Body of pancreas (tissue), 4 donors: Measurements from ENCODE around the gene DVL2. TPM values are rescaled to one million over a fixed set of nuclear protein-coding genes. Genes with fewer than 3 reads are reported as not detected.

ENCODE experiments used
- ATAC-seq: fragments of 150-250 bp; one replicate; pipeline ENCODE4 v1.9.1; 2016
- DNase-seq, 4 donors: peaks; one replicate each; pipeline ENCODE4 v3.0.0-alpha.2; 2019
- H3K27ac ChIP-seq, 4 donors: fragments of 200-600 bp; sonication (generic); 1 replicate in 3 of 4; 2 replicates in 1 of 4; pipeline versions ENCODE4 v1.5.1 to v1.6.1; 2016 to 2019; ENCODE audit warnings: mild to moderate bottlenecking in 1 of 4, mixed read lengths in 1 of 4, moderate library complexity in 1 of 4
- H3K27me3 ChIP-seq, 2 donors: fragments of 200-600 bp; sonication (generic); one replicate each; pipeline ENCODE4 v1.6.0; 2016; ENCODE audit warnings: mild to moderate bottlenecking in 1 of 2
- H3K36me3 ChIP-seq, 2 donors: fragments of 200-600 bp; sonication (generic); replicated peaks in 1 of 2; 2 replicates each; pipeline ENCODE4 v1.5.1; 2016; ENCODE audit warnings: low read depth in 2 of 2; ENCODE audit not compliant: insufficient read depth in 1 of 2
- H3K4me1 ChIP-seq: fragments of 200-600 bp; sonication (generic); one replicate; pipeline ENCODE4 v1.6.0; 2016
- H3K4me3 ChIP-seq, 2 donors: fragments of 200-600 bp; sonication (generic); 1 replicate in 1 of 2; 2 replicates in 1 of 2; pipeline ENCODE4 v1.5.1; 2016 to 2019
- H3K9me3 ChIP-seq, 3 donors: fragments of 200-600 bp; sonication (generic); 1 replicate in 2 of 3; 2 replicates in 1 of 3; pipeline ENCODE4 v1.5.1; 2016
- POLR2A ChIP-seq, 3 donors: fragments of 450-650 bp; IDR thresholded peaks; one replicate each; pipeline ENCODE4 v1.6.1; 2016; ENCODE audit warnings: antibody characterized with exemption in 3 of 3, mild to moderate bottlenecking in 2 of 3
- WGBS, 2 donors: methylation state at CpG; one replicate each; pipeline ENCODE4 v1.1.5; 2017; 5-methylcytosine and 5-hydroxymethylcytosine counted together
- intact Hi-C: fragments of 100-400 bp; cut with DNase I; formaldehyde crosslinking; loops from one replicate; pipeline ENCODE4 v1.15.1; 2023
- total RNA-seq, 2 donors: library from RNA; depleted of rRNA; stranded (reverse); fragments of >200 nt; gene quantifications; one replicate each; pipeline ENCODE4 v1.1.0, GENCODE V29; 2016
- TF ChIP-seq, protein P1 (sequence below), 7 experiments: fragments of 450-650 bp in 4 of 7; fragments of 200-600 bp in 3 of 7; sonication (generic) in 3 of 7; IDR thresholded peaks; one replicate each; pipeline ENCODE4 v1.5.1; 2016 to 2019; ENCODE audit warnings: antibody characterized with exemption in 7 of 7

DVL2 gene
- total RNA-seq, 2 donors from 2014 or later, result 19.5 to 41.5 TPM

DNA sequence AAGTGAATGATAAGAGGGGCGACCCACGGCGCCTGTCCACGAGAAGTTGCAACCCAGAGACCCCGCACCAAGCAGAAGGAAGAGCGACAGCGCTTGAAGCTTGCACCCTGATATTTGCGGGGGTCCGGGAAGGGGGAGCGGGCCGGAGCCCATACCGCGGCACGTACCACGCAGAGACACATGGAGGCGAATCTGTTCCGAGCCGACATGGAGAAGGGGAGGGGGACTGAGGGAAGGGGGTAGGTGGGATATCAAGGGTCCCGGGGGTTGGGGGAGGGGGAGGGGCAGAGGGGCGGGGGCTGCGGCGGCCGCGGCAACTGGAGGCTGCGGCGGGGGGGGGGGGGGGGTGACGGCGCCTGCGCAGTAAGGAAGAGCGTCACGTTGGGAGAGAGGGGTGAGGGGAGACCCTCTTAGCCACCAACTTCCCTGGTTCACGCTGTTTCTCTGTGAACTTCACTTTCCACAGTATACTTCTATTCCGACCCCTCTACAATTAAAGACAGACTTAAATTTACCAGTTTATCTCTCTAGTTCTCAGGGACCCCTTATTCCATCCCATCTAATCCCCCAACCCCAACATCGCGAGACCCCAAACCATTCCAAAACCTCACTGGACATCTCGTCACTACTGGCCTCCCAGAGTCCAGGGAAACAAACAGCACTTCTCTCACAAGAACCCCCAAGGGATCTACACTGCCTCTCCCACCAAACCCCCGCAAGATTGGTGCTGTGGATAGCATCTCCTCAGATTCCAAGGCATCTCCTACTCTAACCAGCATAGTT is 22.6 kb downstream of the DVL2 start:
- Histone ChIP-seq H3K9me3 (no peaks in the 10 kb centered on the region), H3K36me3 (no peaks in the 10 kb centered on the region), H3K27me3 (no peaks in the 10 kb centered on the region), H3K4me3 (no peak overlapping the region), H3K4me1 (peaks cover 27% of the 10 kb centered on the region), H3K27ac (no peak overlapping the region)
- intact Hi-C loops, result no loop called here
- DNase-seq (no peak), ATAC-seq (no peak)
- no peak for TF ChIP-seq POLR2A (IDR thresholded peaks at IDR 0.05)
- TF ChIP-seq, protein P1, sequence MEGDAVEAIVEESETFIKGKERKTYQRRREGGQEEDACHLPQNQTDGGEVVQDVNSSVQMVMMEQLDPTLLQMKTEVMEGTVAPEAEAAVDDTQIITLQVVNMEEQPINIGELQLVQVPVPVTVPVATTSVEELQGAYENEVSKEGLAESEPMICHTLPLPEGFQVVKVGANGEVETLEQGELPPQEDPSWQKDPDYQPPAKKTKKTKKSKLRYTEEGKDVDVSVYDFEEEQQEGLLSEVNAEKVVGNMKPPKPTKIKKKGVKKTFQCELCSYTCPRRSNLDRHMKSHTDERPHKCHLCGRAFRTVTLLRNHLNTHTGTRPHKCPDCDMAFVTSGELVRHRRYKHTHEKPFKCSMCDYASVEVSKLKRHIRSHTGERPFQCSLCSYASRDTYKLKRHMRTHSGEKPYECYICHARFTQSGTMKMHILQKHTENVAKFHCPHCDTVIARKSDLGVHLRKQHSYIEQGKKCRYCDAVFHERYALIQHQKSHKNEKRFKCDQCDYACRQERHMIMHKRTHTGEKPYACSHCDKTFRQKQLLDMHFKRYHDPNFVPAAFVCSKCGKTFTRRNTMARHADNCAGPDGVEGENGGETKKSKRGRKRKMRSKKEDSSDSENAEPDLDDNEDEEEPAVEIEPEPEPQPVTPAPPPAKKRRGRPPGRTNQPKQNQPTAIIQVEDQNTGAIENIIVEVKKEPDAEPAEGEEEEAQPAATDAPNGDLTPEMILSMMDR (IDR thresholded peaks at IDR 0.05), result no peak
- 24 to 36% methylated on average over 23 to 31 of the region's 37 CpGs for WGBS, 2 donors

DNA sequence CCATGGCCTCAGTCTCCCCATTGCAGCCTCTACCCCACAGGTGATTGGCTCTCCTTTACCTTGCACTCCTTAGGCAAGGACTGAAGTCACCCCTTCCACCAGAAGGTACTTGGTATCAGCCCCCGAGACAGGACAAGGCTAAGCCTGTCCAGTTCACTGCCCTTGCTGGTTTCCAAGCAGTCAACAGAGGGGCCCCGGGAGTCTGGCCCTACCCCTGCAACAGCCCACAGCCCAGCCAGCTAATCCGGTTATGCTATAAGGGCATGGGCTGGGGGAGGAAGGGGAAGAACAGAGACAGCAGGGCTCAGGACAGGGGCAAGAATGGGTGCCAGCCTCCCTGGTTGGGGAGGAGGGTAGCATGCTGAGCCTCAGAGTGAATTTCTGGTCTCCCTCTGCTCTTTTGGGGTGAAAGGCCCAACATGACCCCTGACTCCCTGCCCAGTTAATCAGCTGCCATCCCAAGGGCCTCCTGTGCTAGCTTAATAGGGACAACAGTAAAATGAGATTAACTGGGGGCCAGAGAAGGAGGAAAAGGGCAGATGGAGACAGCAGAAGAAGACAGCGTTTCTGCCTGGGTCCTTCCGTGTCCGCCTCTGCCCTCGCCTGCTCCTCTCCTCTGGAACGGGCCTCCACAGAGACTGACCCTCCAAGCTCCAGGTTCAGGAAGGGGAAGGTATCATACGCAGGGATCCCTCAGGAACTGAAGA is 25.4 kb downstream of the DVL2 start:
- no peak for TF ChIP-seq POLR2A (IDR thresholded peaks at IDR 0.05)
- TF ChIP-seq, protein P1 (IDR thresholded peaks at IDR 0.05), result no peak
- H3K27me3 ChIP-seq, result no peaks in the 10 kb centered on the region
- peaks cover 13% of the 10 kb centered on the region for H3K4me1 ChIP-seq
- DNase-seq (peak in 1 of 4 donors; percentile 10), ATAC-seq (no peak)
- H3K4me3 ChIP-seq, result no peak overlapping the region
- H3K9me3 ChIP-seq, result no peaks in the 10 kb centered on the region
- 72 to 78% methylated on average over 9 of the region's 9 CpGs for WGBS, 2 donors
- no peaks in the 10 kb centered on the region for H3K36me3 ChIP-seq
- intact Hi-C loops, result loop anchor here (10.0 kb wide), 1 partner anchor 64 kb away; no protein-coding TSS in a partner anchor
- no peak overlapping the region for H3K27ac ChIP-seq

DNA sequence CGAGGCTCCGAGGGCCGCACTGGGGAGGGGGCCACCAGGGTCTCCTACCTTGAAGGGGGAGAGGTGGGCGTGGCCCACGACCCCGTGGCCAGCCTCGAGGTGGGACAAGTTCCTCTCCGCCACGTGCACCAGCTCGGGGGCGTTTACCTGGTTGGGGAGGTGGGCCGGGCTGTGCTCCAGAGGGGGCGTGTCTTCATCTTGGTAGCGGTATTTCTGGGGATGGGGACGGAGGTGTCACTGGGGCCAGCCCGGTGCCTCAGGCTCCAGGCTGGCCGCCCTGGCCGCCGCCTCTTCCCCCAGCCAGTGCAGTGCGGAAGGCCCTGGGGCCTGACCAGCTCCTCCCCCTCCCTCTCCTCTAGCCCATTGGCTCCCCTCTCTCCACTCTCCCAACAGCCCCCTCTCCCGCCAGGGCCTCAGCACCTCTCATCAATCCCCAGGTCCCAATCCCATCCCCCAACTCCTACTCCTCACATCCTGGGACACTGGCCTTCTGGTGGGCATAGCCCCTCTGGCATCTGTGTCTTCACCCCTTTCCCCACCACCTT is 26.2 kb downstream of the DVL2 start:
- ATAC-seq (no peak), DNase-seq (peak in 1 of 4 donors; percentile 8)
- no peak for TF ChIP-seq POLR2A (IDR thresholded peaks at IDR 0.05)
- TF ChIP-seq, protein P1 (IDR thresholded peaks at IDR 0.05), result no peak
- Histone ChIP-seq H3K9me3 (no peaks in the 10 kb centered on the region), H3K36me3 (no peaks in the 10 kb centered on the region), H3K4me1 (peaks cover 8% of the 10 kb centered on the region), H3K4me3 (no peak overlapping the region), H3K27ac (no peak overlapping the region), H3K27me3 (no peaks in the 10 kb centered on the region)
- WGBS, 2 donors, result 56 to 60% methylated on average over 17 to 20 of the region's 21 CpGs
- intact Hi-C loops, result loop anchor here (10.0 kb wide), 1 partner anchor 63 kb away; no protein-coding TSS in a partner anchor

DNA sequence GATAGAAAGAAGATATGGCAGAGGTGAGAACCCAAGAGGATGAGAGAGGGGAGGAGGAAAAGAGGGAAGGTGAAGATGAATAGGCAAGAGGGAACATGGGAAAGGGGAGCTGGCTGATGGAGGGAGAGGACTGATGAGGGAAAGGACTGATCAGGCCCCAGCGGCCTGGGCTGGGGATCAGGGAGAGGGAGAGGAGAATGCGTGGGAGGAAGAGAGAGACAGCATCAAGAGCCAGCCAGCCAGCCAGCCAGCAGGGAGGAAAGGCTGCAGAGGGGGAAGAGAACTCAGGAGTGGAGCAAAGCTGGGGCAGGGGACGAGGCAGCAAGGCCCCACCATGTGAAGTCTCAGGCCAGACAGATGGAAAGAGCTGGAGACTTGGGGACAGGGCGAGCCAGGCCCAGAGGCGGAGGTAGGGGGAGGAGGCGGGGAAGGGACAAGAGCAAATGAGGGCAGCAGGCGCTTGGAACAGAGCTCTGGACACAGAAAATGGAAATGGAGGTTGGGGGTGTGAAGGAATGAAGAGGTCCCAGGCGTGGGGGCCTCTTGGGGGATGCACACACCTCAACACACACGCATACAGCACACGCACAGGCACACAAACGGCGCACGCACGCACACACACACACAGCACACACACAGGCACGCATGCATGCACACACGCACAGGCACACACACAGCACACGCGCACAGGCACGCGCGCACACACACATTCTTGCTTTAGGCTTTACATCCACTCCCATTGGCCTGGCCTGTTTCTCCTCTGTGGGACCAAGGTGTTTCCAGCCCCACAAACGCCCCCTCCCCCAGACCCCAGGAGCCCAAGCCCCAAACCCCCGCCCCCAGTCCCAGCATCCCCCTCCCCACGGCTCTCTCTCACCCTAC is 27.0 kb downstream of the DVL2 start:
- Histone ChIP-seq H3K27me3 (no peaks in the 10 kb centered on the region), H3K4me3 (no peak overlapping the region), H3K4me1 (peaks cover 8% of the 10 kb centered on the region), H3K9me3 (no peaks in the 10 kb centered on the region), H3K27ac (no peak overlapping the region), H3K36me3 (no peaks in the 10 kb centered on the region)
- intact Hi-C loops, result loop anchor here (10.0 kb wide), 1 partner anchor 63 kb away; no protein-coding TSS in a partner anchor
- 79 to 80% methylated on average over 24 of the region's 24 CpGs for WGBS, 2 donors
- ATAC-seq, result no peak
- DNase-seq, result peak in 1 of 4 donors; percentile 12
- TF ChIP-seq, protein P1 (IDR thresholded peaks at IDR 0.05), result no peak
- TF ChIP-seq POLR2A (IDR thresholded peaks at IDR 0.05), result no peak
